GM19438 (cell line): ENCODE measurements around the gene FXYD3.
A peak's percentile ranks its signal among the peaks of the same experiment; 100 is the strongest.

Experiments used
- ATAC-seq: cut with Tn5 transposase; IDR thresholded peaks from one replicate; pipeline ENCODE4 v1.9.1; 2021; ENCODE audit warnings: low read depth; ENCODE audit not compliant: unreplicated experiment

Gene FXYD3, protein sequence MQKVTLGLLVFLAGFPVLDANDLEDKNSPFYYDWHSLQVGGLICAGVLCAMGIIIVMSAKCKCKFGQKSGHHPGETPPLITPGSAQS

DNA sequence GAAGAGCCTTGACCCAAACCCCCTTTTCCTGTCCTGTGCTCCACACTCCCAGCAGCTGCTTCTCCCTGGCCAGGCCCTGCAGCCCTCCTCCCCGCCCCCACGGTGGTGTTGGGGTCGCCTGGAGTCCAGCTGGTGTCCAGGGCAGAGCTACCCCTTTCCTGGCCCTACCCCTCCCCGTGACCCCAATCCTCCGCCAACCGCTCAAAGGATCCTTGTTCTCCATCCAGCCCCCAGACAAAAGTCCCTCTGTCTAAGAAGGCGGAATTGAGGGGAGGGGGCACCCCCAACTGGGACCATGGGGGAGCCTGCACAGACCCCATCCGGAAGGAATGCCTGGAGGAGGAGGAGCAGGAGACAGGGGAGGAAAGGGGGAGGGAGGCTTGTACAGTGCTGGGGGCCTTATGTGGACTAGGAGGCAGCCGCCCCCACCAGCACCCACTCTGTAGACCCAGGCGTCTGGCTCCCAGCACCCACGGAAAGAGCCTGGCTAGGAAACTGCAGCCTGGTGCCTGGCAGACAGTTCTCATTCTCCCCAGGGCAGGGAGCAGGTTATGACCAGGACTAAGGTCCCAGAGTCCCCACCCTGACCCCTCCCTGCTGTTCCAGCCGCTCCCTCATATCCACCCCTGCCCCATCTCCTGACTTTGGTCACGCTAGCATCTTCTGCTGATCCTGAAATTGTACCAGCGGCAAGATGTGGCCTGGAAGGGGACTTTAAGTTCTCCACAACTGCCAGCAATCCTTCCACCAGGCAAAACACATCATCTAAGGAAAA, at the start of gene FXYD3:
FXYD3 (plus strand) TSS at position 647 of the 775 bp plus-strand sequence. CDS start 3,554 bp downstream, outside the sequence.
- ATAC-seq = no peak

- ATAC-seq = no peak
These were observed 49.5 kb upstream of the FXYD3 start for GRCh38 chr19:35066121-35066520.

GRCh38 chr19:35066691-35067563, 48.7 kb upstream of the FXYD3 start:
- ATAC-seq = peak; percentile 78

DNA sequence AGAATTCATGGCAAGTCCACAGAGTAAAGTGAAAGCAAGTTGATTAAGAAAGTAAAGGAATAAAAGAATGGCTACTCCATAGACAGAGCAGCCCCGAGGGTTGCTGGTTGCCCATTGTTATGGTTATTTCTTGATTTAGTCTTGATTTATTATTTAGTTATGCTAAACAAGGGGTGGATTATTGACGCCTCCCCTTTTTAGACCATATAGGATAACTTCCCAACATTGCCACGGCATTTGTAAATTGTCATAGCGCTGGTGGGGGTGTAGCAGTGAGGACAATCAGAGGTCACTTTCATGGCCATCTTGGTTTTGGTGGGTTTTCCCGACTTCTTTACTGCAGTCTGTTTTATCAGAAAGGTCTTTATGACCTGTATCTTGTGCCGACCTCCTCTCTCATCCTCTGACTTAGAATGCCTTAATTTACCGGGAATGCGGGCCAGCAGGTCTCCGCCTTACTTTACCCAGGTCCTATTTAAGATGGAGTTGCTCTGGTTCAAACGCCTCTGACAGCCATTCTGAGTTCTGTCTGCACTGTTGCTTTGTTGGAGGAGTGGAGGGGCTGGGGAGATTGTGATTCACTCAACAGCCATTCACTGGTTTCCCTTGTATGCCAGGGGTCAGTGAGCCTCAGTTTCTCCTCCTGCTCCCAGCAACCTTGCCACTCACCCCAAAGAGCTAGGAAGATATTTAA, 46.5 kb upstream of the FXYD3 start:
- ATAC-seq = no peak

- ATAC-seq = no peak
These were observed 45.9 kb upstream of the FXYD3 start for GRCh38 chr19:35069696-35070095.

GRCh38 chr19:35070471-35070870, 45.2 kb upstream of the FXYD3 start:
- no peak for ATAC-seq

DNA sequence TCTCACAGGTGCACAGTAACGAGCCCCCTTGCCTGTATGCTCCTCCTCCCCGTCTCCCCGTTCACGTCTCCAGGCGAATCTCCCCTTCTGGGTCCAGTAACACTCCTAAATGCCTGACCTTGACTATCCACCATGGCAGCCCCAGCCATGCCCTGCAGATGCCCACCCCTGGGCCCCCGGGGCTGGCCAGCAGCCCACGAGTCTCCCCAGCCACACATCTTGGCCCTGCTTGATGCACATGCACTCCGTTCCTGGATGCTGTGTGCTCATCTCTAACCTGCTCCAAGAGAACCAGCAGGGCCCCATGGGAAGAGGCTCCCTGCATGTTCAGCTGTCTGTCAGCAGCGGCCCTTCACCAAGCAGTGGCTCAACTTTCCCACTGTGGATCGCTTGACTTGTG, 42.1 kb upstream of the FXYD3 start:
- no peak for ATAC-seq

DNA sequence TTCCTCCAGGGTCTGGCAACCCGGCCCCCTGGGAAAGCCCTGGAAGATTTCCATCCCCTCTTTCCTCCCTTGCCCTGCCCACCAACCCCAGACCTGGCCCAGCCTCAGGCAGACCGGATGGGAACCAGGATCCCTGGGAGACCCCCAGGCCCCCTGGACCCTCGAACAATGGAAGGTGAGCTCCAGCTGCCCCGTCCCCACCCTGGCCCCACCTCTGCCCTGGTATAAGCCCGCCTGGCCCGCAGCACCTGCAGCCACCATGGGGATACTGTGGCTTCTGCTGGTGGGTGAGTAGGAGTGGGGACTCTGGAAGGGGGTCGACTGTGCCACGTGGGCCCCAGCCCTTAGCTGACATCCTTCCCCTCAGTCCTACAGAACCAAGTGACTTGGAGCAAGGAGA, 41.7 kb upstream of the FXYD3 start:
- no peak for ATAC-seq

DNA sequence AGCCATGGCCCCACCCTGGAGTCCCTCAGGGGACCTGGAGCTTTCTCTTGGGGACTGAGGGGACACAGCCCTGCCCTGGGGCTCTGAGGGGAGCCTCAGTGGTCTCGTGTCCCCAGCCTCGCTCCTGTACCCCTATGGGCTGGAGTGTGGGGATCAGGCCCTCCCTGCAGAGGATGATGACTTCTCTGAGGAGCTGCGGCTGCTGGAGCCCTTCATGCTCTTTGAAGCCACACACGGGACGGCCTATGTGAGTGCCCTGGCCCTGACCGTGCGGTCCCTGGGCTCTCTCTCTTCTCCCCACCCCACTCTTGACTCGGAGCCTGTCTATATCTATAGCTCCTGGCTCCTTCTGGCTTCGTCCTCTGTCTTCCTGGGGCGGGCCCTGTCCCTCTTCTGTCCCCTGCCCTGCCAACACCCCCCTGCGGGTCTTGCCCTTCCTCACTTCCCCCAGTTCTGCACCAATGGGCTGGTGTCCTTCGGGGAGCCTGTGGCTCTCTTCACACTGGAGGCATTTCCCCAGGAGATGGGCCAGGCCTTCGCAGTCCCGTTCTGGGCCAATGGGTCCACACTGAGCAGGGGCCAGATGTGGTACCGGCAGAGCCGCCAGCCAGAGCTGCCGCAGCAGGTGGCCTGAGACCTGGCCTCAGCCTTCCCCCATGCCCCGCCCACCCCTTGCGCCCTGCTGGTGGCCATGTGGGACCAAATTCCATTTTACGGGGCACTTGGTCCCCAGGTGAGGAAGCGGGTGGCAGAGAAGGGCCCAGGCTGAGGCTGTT, 41.0 kb upstream of the FXYD3 start:
- ATAC-seq = no peak

GRCh38 chr19:35075202-35076025, 40.2 kb upstream of the FXYD3 start:
- ATAC-seq = no peak

DNA sequence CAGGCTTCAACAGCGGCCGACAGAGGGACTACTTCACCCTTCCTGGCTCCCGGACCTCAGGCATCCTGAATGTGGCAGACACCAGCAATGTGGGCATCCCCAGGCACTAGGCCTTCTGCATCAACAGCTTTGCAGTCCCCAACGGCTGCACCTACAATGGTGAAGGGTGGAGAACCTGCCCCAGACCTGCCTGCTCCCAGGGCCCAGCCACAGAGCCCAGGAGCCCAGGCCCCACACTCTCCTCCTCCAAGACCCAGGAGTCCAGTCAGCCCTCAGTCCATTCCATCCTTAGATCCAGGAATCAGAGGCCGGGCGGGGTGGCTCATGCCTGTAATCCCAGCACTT, 39.6 kb upstream of the FXYD3 start:
- ATAC-seq = no peak

GRCh38 chr19:35076657-35077056, 39.0 kb upstream of the FXYD3 start:
- ATAC-seq = no peak

DNA sequence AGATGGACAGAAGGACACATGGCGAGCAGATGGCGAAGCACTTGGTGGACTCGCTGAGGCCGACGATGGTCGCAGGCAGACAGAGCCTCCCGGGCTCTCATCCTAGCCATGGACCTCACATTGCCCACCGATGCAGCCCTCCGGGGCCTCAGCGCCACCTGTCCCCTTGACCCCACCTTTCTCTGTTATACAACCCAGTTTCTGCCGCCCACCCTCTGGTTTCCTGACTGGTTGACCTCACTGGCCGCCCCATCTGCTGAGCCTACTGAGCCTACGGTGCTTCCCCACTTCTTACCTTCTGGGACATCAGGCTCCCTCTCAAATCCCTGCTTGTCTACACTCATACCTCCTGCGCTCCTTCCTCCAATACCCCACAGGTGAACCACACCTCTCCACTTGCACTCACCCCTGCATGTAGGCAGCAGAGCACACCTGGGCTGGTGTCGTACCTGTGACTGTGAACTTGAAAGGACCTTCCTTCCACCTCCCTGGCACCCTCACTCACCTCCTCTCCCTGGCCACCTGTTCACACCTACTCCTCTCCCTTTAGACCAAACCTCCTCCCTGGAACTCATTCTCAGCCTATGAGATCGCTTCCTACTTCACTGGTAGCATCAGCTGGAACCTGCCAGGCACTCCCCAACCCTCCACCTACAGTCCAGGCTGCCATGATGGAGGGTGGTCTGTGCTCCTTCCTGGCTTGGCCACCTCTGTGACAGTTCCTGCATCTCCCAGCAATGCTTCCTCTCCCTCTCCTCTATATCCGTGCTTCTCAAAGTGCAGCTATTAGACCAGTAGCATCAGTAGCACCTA, 38.0 kb upstream of the FXYD3 start:
- ATAC-seq = no peak

DNA sequence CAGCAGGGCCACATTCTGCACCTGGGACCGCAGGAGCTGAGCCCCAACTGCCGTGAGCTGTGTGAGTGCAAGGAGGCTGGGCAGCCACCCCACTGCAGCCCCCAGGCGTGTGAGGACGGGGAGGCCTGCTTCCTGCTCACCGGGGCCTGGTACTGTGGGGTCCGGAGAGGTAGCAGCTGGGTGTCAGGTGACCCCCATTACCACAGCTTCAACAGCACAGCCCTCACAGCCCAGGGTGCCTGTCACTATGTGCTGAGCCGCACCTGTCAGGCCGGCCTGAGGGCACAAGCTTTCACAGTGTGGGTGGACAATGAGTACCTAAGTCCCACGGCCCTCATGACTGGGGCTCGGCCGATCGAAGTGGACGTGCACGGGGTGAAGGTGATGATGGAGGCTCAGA, 35.8 kb upstream of the FXYD3 start:
- ATAC-seq = no peak

- no peak for ATAC-seq
These were observed 34.9 kb upstream of the FXYD3 start for GRCh38 chr19:35080613-35081170.

- no peak for ATAC-seq
These were observed 34.4 kb upstream of the FXYD3 start for GRCh38 chr19:35081201-35081600.

DNA sequence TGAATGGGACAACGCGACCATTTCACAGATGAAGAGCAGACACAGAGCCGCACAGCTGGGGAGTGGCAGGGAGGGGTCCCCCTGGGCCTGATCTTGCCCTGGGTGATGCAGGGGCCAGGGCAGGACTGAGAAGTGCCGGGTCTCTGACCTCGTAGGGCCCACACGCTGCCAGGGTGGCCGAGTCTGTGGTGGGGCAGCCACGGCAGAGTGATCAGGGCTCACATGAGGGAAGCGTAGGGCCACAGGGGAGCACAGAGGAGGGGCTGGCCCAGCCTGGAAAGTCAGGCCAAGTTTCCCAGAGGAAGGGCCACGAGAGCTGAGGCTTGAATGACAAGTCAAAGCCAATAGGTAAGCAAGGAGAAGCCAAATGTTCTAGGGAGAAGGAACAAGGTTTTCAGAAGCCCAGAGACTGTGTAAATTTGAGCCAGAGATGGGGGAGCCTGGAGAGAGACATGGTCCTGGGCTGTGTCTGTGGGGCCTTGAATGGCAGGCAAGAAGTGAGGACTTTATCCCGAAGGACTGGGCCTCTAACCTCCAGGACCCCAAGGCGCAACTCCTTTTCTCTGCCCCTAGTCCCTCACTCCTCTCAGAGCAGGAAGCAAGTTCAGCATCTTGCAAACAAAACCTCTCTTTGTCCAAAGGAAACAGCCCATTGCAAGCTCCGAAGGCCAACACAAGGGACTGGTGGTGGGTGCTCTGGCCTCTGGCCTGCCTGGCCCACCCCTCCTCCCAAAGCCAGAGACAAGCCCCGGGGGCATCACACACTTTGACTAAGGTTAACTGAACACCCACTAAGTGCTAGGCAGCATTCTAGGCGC, 31.7 kb upstream of the FXYD3 start:
- no peak for ATAC-seq

- no peak for ATAC-seq
These were observed 31.2 kb upstream of the FXYD3 start for GRCh38 chr19:35084509-35084762.
